Body of pancreas (tissue), 4 donors: Measurements from ENCODE around the gene ORAI1. TPM values are rescaled to one million over a fixed set of nuclear protein-coding genes. Genes with fewer than 3 reads are reported as not detected.
"Not testable (repeated sequence)": the region's sequence is repeated elsewhere in the genome, so short reads cannot be mapped to it uniquely, and the experiment has no call there.

Source experiments
- ATAC-seq: fragments of 150-250 bp; one replicate; pipeline ENCODE4 v1.9.1; 2016
- DNase-seq, 4 donors: peaks; one replicate each; pipeline ENCODE4 v3.0.0-alpha.2; 2019
- H3K27ac ChIP-seq, 4 donors: fragments of 200-600 bp; sonication (generic); 1 replicate in 3 of 4; 2 replicates in 1 of 4; pipeline versions ENCODE4 v1.5.1 to v1.6.1; 2016 to 2019; ENCODE audit warnings: mild to moderate bottlenecking in 1 of 4, mixed read lengths in 1 of 4, moderate library complexity in 1 of 4
- H3K27me3 ChIP-seq, 2 donors: fragments of 200-600 bp; sonication (generic); one replicate each; pipeline ENCODE4 v1.6.0; 2016; ENCODE audit warnings: mild to moderate bottlenecking in 1 of 2
- H3K36me3 ChIP-seq, 2 donors: fragments of 200-600 bp; sonication (generic); replicated peaks in 1 of 2; 2 replicates each; pipeline ENCODE4 v1.5.1; 2016; ENCODE audit warnings: low read depth in 2 of 2; ENCODE audit not compliant: insufficient read depth in 1 of 2
- H3K4me1 ChIP-seq: fragments of 200-600 bp; sonication (generic); one replicate; pipeline ENCODE4 v1.6.0; 2016
- H3K4me3 ChIP-seq, 2 donors: fragments of 200-600 bp; sonication (generic); 1 replicate in 1 of 2; 2 replicates in 1 of 2; pipeline ENCODE4 v1.5.1; 2016 to 2019
- H3K9me3 ChIP-seq, 3 donors: fragments of 200-600 bp; sonication (generic); 1 replicate in 2 of 3; 2 replicates in 1 of 3; pipeline ENCODE4 v1.5.1; 2016
- POLR2A ChIP-seq, 3 donors: fragments of 450-650 bp; IDR thresholded peaks; one replicate each; pipeline ENCODE4 v1.6.1; 2016; ENCODE audit warnings: antibody characterized with exemption in 3 of 3, mild to moderate bottlenecking in 2 of 3
- WGBS, 2 donors: methylation state at CpG; one replicate each; pipeline ENCODE4 v1.1.5; 2017; 5-methylcytosine and 5-hydroxymethylcytosine counted together
- intact Hi-C: fragments of 100-400 bp; cut with DNase I; formaldehyde crosslinking; loops from one replicate; pipeline ENCODE4 v1.15.1; 2023
- total RNA-seq, 2 donors: library from RNA; depleted of rRNA; stranded (reverse); fragments of >200 nt; gene quantifications; one replicate each; pipeline ENCODE4 v1.1.0, GENCODE V29; 2016
- TF ChIP-seq, protein P1 (sequence below), 7 experiments: fragments of 450-650 bp in 4 of 7; fragments of 200-600 bp in 3 of 7; sonication (generic) in 3 of 7; IDR thresholded peaks; one replicate each; pipeline ENCODE4 v1.5.1; 2016 to 2019; ENCODE audit warnings: antibody characterized with exemption in 7 of 7

The ORAI1 gene
- total RNA-seq, 2 donors from 2014 or later = 0.66 to 3.9 TPM

DNA sequence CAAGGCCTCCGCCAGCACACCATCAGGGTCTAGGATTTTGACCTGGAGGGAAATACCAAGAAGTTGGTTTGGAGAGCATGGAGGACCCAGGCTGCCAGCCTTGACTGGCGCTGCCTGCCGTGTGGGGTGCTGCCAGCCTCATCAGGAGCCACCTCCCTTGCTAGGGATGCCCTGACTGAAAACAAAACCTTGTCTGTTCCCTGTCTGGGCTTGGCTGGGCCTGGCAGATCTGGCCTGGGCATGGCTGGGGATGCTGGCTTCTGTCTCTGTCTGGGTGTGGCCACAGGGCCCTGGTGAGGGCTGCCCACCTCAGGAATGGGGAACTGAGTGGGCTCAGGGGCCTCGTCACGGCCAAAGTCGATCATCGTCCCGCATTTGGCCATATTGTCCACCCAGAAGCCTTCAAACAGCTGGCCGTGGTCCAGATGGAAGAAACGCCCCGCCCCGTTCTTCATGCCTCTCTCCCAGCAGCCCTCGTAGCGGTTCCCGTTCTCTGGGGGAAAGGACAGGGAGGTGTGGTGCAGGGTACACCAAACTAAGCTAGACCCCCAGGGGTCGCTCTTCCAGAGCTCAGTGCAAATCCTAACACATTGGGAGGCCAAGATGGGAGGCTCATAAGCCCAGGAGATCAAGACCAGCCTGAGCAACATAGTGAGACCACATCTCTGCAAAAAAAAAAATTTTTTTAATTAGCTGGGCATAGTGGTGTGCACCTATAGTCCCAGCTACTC lies 26.6 kb downstream of the ORAI1 start:
- Histone ChIP-seq H3K4me1 (no peaks in the 10 kb centered on the region), H3K27ac (no peak overlapping the region), H3K36me3 (no peaks in the 10 kb centered on the region), H3K9me3 (no peaks in the 10 kb centered on the region), H3K4me3 (no peak overlapping the region), H3K27me3 (no peaks in the 10 kb centered on the region)
- intact Hi-C loops = no loop called here
- ATAC-seq (no peak), DNase-seq (no peak)
- WGBS, 2 donors = 88 to 100% methylated on average over 1 to 16 of the region's 16 CpGs
- TF ChIP-seq, protein P1, sequence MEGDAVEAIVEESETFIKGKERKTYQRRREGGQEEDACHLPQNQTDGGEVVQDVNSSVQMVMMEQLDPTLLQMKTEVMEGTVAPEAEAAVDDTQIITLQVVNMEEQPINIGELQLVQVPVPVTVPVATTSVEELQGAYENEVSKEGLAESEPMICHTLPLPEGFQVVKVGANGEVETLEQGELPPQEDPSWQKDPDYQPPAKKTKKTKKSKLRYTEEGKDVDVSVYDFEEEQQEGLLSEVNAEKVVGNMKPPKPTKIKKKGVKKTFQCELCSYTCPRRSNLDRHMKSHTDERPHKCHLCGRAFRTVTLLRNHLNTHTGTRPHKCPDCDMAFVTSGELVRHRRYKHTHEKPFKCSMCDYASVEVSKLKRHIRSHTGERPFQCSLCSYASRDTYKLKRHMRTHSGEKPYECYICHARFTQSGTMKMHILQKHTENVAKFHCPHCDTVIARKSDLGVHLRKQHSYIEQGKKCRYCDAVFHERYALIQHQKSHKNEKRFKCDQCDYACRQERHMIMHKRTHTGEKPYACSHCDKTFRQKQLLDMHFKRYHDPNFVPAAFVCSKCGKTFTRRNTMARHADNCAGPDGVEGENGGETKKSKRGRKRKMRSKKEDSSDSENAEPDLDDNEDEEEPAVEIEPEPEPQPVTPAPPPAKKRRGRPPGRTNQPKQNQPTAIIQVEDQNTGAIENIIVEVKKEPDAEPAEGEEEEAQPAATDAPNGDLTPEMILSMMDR (IDR thresholded peaks at IDR 0.05) = no peak
- no peak for TF ChIP-seq POLR2A (IDR thresholded peaks at IDR 0.05)

DNA sequence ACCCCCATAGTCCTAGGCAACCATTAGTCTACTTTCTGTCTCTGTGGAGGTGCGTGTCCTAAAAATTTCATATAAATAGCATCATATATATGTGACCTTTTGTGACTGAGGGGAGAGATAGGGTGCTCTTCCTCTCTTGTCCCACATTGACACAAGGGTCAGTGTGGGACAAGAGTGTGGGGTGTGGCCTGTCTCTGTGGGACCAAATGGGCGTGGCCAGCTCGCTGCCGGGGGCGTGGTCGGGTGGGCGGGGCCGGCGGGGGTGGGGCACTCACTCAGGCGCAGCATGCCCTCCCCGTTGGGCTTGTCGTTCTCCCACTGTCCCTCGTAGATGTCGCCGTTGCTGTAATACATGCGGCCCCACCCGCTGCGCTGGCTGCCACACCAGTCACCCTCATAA lies 27.7 kb downstream of the ORAI1 start:
- no peak for DNase-seq
- no peak overlapping the region for H3K27ac ChIP-seq
- intact Hi-C loops = no loop called here
- H3K27me3 ChIP-seq = no peaks in the 10 kb centered on the region
- H3K36me3 ChIP-seq = no peaks in the 10 kb centered on the region
- TF ChIP-seq POLR2A (IDR thresholded peaks at IDR 0.05) = no peak
- TF ChIP-seq, protein P1 (IDR thresholded peaks at IDR 0.05) = no peak
- no peak for ATAC-seq
- no peak overlapping the region for H3K4me3 ChIP-seq
- no peaks in the 10 kb centered on the region for H3K4me1 ChIP-seq
- 63 to 97% methylated on average over 4 to 18 of the region's 18 CpGs for WGBS, 2 donors
- no peaks in the 10 kb centered on the region for H3K9me3 ChIP-seq

DNA sequence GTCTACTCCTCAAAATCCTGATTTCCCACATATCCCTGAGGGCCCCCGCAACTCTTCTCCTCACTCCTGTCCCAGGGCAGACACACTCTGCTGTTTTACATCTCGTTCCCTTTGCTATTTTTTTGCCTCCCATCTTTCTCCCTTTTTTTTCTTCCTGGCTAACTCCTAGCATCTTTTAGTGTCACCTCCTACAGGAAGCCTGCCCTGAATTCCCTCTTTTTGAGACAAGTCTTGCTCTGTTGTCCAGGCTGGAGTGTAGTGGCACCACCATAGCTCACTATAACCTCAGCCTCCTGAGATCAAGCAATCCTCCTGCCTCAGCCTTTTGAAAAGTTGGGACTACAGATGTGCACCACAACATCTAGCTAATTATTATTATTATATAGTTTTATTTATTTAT lies 29.8 kb downstream of the ORAI1 start:
- H3K27ac ChIP-seq = no peak overlapping the region
- no peak overlapping the region for H3K4me3 ChIP-seq
- no peaks in the 10 kb centered on the region for H3K4me1 ChIP-seq
- WGBS, 2 donors = 86 to 94% methylated on average over 2 of the region's 2 CpGs
- intact Hi-C loops = no loop called here
- ATAC-seq (no peak), DNase-seq (no peak)
- H3K9me3 ChIP-seq = no peaks in the 10 kb centered on the region
- TF ChIP-seq, protein P1 (IDR thresholded peaks at IDR 0.05) = no peak
- TF ChIP-seq POLR2A (IDR thresholded peaks at IDR 0.05) = no peak
- no peaks in the 10 kb centered on the region for H3K27me3 ChIP-seq
- no peaks in the 10 kb centered on the region for H3K36me3 ChIP-seq

DNA sequence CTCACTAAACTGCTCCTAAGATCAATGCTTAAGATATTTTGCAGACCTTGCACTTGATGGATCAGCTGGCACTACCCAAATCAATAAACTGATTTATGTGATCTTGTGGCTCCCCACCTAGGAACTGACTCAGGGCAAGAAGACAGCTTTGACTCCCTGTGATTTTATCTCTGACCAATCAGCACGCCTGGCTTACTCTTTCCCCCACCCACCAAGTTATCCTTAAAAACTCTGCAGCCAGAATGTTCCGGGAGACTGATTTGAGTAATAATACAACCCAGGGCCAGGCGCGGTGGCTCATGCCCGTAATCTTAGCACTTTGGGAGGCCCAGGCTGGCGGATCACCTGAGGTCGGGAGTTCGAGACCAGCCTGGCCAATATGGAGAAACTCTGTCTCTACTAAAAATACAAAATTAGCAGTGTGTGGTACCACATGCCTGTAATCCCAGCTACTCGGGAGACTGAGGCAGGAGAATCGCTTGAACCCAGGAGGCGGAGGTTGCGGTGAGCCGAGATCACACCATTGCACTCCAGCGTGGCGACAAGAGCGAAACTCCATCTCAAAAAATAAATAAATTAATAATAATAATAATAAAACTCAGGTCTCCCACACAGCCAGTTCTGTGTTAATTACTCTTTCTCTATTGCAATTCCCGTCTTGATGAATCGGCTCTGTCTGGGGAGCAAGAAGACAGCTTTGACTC lies 31.1 kb downstream of the ORAI1 start:
- no peaks in the 10 kb centered on the region for H3K36me3 ChIP-seq
- no peaks in the 10 kb centered on the region for H3K4me1 ChIP-seq
- intact Hi-C loops = no loop called here
- no peak for TF ChIP-seq POLR2A (IDR thresholded peaks at IDR 0.05)
- TF ChIP-seq, protein P1 (IDR thresholded peaks at IDR 0.05) = no peak
- H3K27me3 ChIP-seq = no peaks in the 10 kb centered on the region
- H3K9me3 ChIP-seq = no peaks in the 10 kb centered on the region
- 88 to 89% methylated on average over 14 to 18 of the region's 18 CpGs for WGBS, 2 donors
- DNase-seq (no peak), ATAC-seq (no peak)
- no peak overlapping the region for H3K27ac ChIP-seq
- H3K4me3 ChIP-seq = no peak overlapping the region

DNA sequence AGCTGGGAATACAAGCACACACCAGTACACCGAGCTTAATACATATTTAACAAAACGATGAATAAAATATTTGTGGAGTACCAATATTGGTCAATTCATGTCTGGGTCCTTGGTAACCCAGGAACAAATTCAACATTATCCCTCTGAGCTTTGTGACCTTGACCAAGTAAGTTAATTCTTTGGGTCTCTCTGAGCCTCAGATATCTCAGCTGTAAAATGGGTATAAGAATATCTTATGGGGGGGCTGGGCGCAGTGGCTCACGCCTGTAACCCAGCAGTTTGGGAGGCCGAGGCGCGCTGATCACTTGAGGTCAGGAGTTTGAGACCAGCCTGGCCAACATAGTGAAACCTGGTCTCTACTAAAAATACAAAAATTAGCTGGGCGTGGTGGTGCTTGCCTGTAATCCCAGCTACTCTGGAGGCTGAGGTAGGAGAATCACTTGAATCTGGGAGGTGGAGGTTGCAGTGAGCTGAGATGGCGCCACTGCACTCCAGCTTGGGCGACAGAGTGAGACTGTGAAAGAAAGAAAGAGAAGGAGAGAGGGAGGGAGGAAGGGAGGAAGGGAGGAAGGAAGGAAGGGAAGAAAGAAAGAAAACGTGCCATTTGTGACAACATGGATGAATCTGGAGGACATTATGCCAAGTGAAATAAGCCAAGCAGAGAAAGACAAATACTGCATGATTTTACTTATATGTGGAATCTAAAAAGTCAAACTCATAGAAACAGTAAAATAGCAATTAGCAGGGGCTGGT lies 35.2 kb downstream of the ORAI1 start:
- intact Hi-C loops = not testable (repeated sequence)

More for the DNA sequence above, 35.2 kb downstream of the ORAI1 start:
- not testable (repeated sequence) for H3K4me3 ChIP-seq, H3K4me1 ChIP-seq, H3K36me3 ChIP-seq, H3K9me3 ChIP-seq, DNase-seq, ATAC-seq, H3K27ac ChIP-seq, H3K27me3 ChIP-seq
- WGBS, 2 donors = 83 to 85% methylated on average over 11 of the region's 11 CpGs
